ENCODE data around the gene TTLL4. TPM values are rescaled to one million over a fixed set of nuclear protein-coding genes. Genes with fewer than 3 reads are reported as not detected.

Gene TTLL4
- polyA plus RNA-seq, 2 of the 4 experiments (the other 2 are of a cell fraction) = 25.0 to 26.2 TPM

DNA sequence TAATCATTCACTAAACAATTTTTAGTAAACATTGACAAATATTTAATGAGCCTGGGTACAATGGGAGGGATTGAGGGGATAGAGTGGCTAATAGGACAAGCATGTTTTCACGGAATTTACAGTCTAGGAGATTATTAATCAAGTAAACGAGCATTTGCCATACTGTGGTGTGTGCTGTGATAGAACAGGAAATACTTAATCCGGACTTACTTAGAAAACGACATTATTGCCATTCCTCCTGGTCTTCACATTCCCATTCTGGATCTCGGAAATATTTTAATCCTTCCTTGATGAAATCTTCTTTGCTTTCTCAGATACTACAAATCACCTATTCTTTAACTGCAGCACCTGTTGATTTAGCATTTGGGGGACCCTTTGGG lies 905 bp downstream of the TTLL4 start:
- peak overlapping the region; percentile 93 for H3K4me3 ChIP-seq
- no peaks in the 10 kb centered on the region for H3K9me3 ChIP-seq
- peak in 1 of 2 experiments; percentile 23; a peak in 3 of 6 replicates for ATAC-seq
- WGBS (ENCODE audit: missing lambda C conversion rate) = 2% methylated on average over 5 of the region's 5 CpGs
- H3K4me2 ChIP-seq = peak overlapping the region; percentile 77
- no peak for FAIRE-seq
- ChIA-PET CTCF (interaction anchor here (0.8 to 5.2 kb wide), 19 partner anchors 9 to 186 kb away, joined by 3 to 54 read pairs (median 6); partner anchors contain the start of genes BCS1L and ZNF142), POLR2A (interaction anchor here (0.9 to 1.6 kb wide), 4 partner anchors 14 to 136 kb away, joined by 3 to 6 read pairs (median 4); no protein-coding TSS in a partner anchor)
- peaks cover 10% of the 10 kb centered on the region; the same call in 2 of the 3 replicates for H3K4me1 ChIP-seq
- no peak for DNase-seq (ENCODE audit: low read depth in 1 of 2, low spot score in 1 of 2)
- H3K27ac ChIP-seq = peak overlapping the region; percentile 95 to 98
- TF ChIP-seq ESRRA (IDR thresholded peaks at IDR 0.05; ENCODE audit: borderline replicate concordance, low read length) (no peak), REST (IDR thresholded peaks at IDR 0.05) (no peak), JUN (IDR thresholded peaks at IDR 0.05) (no peak), NPAS2 (CRISPR knock-in tag; IDR thresholded peaks at IDR 0.05; ENCODE audit: borderline replicate concordance) (no peak), NR3C1 (IDR thresholded peaks at IDR 0.05) (no peak), KDM5A (IDR thresholded peaks at IDR 0.05) (no peak), EHMT2 (IDR thresholded peaks at IDR 0.05; ENCODE audit: low read depth) (no peak), HOXA7 (CRISPR knock-in tag; IDR thresholded peaks at IDR 0.05) (no peak), HOXB5 (CRISPR knock-in tag; IDR thresholded peaks at IDR 0.05) (no peak), MYC (IDR thresholded peaks at IDR 0.05; ENCODE audit: borderline replicate concordance, low read length) (no peak), NFE2L2 (conservative IDR thresholded peaks at IDR 0.05; ENCODE audit: low read length) (no peak), HES2 (IDR thresholded peaks at IDR 0.05) (no peak), ZNF302 (CRISPR knock-in tag; IDR thresholded peaks at IDR 0.05) (no peak), ZC3H11A (IDR thresholded peaks at IDR 0.05) (no peak), KDM1A (IDR thresholded peaks at IDR 0.05; ENCODE audit: low read depth) (no peak), PBX3 (IDR thresholded peaks at IDR 0.05) (no peak), CHD4 (IDR thresholded peaks at IDR 0.05; ENCODE audit: borderline replicate concordance) (no peak), EHF (CRISPR knock-in tag; IDR thresholded peaks at IDR 0.05) (no peak)
- TF ChIP-seq, protein P1, sequence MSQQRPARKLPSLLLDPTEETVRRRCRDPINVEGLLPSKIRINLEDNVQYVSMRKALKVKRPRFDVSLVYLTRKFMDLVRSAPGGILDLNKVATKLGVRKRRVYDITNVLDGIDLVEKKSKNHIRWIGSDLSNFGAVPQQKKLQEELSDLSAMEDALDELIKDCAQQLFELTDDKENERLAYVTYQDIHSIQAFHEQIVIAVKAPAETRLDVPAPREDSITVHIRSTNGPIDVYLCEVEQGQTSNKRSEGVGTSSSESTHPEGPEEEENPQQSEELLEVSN (IDR thresholded peaks at IDR 0.05; ENCODE audit: borderline replicate concordance, low read depth) = no peak

GRCh38 chr2:218713922-218714321 lies 3.3 kb downstream of the TTLL4 start:
- no peaks in the 10 kb centered on the region for H3K9me3 ChIP-seq
- DNase-seq (ENCODE audit: low read depth in 1 of 2, low spot score in 1 of 2) (no peak), ATAC-seq (no peak), FAIRE-seq (no peak)
- no peak overlapping the region for H3K27ac ChIP-seq
- ChIA-PET POLR2A (no interaction called here), CTCF (interaction anchor here (1.6 to 3.5 kb wide), 2 partner anchors 32 to 133 kb away, joined by 4 to 15 read pairs; no protein-coding TSS in a partner anchor)
- 91% methylated on average over 2 of the region's 2 CpGs for WGBS (ENCODE audit: missing lambda C conversion rate)
- H3K4me2 ChIP-seq = no peak overlapping the region
- no peak overlapping the region for H3K4me3 ChIP-seq
- H3K4me1 ChIP-seq = peaks cover 19% of the 10 kb centered on the region; the same call in 2 of the 3 replicates
- TF ChIP-seq ZC3H11A (IDR thresholded peaks at IDR 0.05) (no peak), MAFK (IDR thresholded peaks at IDR 0.05; ENCODE audit: partially characterized antibody) (no peak), SREBF2 (IDR thresholded peaks at IDR 0.05) (no peak), HOXA7 (CRISPR knock-in tag; IDR thresholded peaks at IDR 0.05) (no peak), CHD2 (IDR thresholded peaks at IDR 0.05; ENCODE audit: low read length, partially characterized antibody) (no peak), RFX5 (IDR thresholded peaks at IDR 0.05) (no peak), HDAC2 (IDR thresholded peaks at IDR 0.05) (no peak), NPAS2 (CRISPR knock-in tag; IDR thresholded peaks at IDR 0.05; ENCODE audit: borderline replicate concordance) (no peak), HOXB13 (CRISPR knock-in tag; IDR thresholded peaks at IDR 0.05; ENCODE audit: low read depth) (no peak), CTCF (IDR thresholded peaks at IDR 0.05) (no peak), ESRRA (IDR thresholded peaks at IDR 0.05; ENCODE audit: borderline replicate concordance, low read length) (no peak), BHLHE40 (IDR thresholded peaks at IDR 0.05; ENCODE audit: low read depth, low read length) (no peak)
- TF ChIP-seq, protein P2, sequence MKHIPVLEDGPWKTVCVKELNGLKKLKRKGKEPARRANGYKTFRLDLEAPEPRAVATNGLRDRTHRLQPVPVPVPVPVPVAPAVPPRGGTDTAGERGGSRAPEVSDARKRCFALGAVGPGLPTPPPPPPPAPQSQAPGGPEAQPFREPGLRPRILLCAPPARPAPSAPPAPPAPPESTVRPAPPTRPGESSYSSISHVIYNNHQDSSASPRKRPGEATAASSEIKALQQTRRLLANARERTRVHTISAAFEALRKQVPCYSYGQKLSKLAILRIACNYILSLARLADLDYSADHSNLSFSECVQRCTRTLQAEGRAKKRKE (CRISPR knock-in tag; IDR thresholded peaks at IDR 0.05; ENCODE audit: low read depth) = no peak
- TF ChIP-seq, protein P3, sequence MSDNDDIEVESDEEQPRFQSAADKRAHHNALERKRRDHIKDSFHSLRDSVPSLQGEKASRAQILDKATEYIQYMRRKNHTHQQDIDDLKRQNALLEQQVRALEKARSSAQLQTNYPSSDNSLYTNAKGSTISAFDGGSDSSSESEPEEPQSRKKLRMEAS (IDR thresholded peaks at IDR 0.05) = no peak
